Activated CD4-positive, CD25-positive, alpha-beta regulatory T cell treated with anti-CD3 and anti-CD28 coated beads, Interleukin-2, amount 50 U/mL, for 16 hours (primary cell): Measurements from ENCODE around the gene NSUN7.
"Not testable (repeated sequence)": the region's sequence is repeated elsewhere in the genome, so short reads cannot be mapped to it uniquely, and the experiment has no call there.

Experiments
- DNase-seq: peaks from one replicate; pipeline ENCODE4 v3.0.0-alpha.2; 2020; ENCODE audit warnings: low read depth, low spot score

NSUN7 gene

DNA sequence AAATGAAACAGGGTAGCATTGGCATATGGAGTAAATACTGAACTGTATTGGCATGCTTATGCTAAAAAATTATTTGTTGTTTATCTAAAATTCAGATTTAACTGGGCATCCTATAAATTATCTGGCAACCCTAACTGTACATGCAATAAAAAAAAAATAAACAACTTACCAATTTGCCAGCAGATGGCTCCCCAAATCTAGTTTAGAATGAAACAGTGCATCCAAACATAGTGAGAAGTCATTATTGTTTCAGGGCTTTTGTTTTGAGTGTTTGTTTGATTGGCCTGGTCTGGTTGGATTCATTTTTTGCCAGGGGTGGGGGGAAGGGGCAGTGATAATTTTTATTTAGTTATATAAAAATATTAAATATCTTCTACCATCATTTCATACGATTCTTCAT is 12.8 kb upstream of the NSUN7 start:
- no peak for DNase-seq

DNA sequence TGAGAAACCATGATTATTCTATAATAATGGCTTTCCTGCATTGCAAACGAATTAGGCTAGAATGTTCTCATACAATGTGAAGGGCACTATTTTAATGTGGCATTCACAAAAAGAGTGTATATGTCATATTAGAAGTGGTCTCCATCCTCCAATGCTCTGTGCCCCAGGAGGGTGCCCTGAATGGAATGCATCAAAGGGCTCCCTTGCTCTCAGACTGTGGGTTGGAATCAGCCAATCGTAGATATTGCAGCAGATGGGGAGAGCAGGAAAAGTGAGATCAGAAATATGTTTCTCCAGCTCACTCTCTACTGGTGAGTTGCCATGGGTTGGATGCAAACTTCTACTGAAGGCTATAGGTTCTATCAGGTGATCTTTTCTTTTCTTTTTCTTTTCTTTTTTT is 11.9 kb upstream of the NSUN7 start:
- DNase-seq, result no peak

DNA sequence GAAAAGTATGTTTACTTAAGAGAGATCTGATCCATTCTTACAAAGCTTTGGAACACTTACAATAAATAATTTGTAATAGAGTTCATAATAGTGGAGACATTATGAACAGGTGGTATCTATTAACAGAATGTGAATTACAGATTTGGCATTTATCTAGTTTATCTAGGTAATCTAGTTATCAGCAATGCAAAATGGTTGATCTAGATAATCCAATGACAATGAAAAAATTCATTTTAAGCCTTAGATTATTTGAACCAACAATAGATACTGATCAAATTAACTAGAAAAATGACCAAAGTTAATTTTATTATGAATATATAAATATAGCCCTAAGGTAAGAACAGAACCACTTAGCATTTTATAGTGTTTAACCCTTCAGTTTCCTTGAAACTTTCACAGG is 10.4 kb upstream of the NSUN7 start:
- no peak for DNase-seq

DNA sequence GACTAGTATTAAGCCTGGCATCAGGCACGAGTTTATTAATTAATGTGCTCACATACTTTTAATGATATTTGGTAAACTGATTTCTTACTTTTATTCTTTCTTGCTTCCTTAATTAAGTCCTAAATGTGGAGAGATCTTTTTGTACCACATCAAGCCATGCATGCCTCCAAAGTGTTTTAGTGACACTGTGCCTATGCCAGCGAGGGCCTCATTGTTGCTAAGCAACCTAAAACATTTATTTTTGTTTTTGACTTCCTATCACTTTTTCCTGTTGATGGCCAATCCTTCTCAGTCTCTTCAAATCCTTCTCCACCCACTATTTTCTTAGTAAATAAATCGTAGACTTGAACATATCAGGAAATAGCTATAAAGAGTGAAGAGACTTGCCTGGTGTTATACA is 5.5 kb upstream of the NSUN7 start:
- DNase-seq, result no peak

DNA sequence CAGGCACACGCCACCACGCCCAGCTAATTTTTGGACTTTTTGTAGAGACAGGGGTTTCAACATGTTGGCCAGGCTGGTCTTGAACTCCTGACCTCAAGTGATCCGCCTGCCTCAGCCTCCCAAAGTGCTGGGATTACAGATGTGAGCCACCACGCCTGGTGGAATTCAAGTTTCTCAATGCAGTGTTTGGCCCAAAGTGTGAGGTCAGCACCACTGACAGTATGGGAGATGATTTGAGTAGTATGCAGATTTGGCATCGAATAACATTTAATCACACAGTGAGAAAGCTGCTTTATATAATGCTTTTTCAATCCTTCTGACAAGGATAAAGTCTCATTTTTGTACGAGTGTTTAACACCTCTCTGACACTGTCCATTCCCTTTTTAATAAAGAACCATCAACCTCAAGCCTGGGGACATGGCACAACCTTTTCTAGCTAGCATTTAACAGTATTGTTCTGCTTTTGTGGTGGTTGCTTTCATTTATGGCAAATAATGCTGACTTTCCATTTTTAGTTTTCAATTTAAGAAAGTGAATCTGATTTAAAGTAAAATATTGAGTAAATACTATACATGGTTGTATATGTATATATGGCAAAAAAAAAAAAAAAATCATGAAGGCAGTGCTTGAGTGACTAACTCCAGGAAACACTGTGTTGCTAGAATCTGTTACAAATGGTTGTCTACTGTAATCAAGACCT is 4.3 kb upstream of the NSUN7 start:
- no peak for DNase-seq

DNA sequence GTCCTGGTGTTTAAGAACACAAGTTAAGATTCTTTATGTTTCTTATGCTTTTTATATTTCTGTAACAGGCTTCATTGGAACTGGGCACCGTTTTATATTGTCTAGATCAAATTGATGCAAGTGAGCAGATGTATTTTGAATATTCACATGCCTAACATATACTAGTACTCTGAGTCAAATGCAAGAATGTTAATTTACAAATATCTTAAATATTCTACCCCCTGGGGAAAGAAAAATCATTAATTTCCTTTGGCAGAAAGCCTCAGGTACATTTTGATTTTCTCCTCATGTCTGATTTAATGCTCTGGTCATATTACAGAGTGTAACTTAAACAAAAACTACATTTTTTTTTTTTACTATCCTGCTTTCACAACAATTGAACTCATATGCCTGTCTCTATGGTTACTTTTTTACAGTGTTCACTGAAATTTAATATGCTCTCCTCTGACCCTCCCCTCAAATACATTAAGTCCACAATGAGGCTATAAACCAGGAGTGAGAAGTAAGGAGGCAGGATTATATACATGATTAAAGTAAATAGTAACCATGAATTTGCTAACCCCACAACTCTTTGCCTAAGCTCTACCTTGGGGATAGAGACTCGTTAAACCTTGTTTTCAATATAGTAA is 2.4 kb upstream of the NSUN7 start:
- DNase-seq, result no peak

DNA sequence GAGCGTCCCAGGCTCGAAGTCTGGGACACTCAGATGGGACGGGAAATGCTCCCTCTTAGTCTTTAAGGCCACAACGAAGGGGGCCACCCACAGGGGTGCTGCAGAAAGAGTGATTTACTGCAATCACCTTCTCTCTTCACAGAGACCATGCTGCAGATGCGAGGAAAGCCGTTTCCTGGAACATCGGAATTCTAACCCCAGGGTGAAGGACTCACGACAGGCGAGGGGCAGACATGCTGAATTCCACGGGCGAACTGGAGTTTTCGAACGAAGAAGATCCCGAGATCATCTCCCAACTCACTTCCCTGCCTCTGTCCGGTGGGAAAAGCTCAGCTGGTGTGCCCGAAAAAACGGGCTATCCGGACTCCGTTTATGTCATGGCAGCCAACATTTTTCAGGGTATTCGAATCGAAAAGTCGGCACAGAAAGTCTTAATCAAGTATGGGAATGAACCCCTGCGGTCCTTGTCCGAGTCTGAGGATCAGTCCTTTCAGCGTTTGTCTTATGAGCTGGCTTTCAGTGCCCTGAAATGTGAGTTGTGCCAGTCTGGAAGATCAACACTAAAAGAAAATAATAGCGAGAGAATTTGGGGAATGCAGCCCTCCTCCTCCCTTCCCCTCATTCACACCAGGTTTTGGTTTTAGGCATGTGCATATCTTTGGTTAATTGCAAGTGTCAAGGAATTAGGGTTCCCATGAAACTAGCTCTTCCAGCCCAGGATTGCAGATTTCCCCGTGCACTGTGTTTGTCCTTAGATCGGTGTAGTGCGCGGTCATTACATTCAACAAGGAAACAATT is 905 bp downstream of the NSUN7 start:
- DNase-seq, result no peak

DNA sequence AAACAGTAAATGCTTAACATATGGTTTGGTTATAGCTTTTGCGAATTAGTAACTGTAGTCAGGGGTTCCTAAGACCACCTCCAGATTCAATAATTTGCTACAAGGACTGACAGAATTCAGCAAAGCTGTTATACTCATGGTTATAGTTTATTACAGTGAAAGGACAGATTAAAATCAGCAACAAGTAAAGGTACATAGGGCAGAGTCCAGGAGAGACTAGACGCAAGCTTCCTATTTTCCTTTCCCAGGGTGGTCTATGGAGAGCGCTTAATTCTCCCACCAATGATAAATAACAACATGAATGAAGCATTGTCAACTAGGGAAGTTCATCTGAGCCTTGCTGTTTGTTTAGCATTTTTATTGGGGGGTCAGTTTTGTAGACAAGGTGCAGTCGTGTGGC is 5.9 kb downstream of the NSUN7 start:
- DNase-seq, result no peak

DNA sequence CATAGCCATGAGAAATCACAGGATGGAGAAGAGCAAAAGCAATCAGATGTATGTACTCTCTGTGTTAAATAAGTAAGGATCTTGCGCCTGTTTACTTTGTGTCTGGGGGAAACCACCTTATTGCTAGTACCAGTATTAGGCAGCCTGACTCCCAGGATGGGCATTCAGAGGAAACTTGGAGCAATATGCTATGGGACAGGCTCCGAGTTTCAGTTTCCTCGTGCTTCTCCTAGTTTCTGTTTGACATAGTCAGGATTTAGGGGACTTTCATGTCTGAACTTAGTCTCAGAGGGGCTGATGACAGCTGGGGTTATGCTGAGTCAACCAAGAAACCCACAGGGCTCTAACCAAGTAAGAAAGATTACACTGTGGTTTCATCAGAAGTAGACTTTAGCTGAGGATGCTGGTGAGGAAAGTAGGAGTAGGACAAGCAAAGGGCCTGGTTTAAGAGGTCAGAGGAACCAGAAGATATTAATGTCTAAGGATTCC is 13.5 kb downstream of the NSUN7 start:
- DNase-seq, result no peak

DNA sequence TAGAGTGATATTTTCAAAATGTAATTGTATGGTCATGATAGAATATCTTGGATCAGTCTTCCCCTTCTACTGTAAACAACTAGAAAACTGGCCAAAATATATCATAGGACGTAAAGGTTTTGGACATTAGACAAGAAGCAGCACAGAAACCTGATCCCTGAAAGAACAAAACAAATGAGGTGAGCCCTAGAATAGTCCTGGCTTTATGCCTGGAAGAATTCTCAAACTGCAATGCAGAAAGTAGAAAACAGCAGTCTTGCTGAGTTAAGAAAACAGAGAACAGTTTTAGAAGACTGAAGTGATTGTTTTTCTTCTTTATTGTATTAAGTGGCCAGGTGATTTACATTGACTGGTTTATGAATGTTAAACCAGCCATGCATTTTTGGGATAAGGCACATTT is 19.5 kb downstream of the NSUN7 start:
- DNase-seq, result no peak

DNA sequence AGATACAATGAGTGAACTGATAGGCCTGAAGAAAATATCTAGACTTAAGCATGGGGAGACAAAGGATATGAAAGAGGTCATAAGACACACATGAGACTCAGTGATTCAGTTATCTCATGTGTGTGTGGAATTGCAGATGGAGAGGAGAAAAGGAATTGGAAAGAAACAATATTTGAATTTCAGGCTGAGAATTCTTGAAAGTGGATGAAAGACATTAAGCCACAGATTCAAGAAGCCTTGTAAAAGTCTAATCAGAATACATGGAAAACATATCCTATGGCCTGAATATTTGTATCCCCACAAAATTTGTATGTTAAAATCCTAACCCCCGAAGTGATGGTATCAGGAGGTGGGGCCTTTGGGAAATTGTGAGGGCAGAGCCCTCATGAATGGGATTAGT is 28.3 kb downstream of the NSUN7 start:
- no peak for DNase-seq

DNA sequence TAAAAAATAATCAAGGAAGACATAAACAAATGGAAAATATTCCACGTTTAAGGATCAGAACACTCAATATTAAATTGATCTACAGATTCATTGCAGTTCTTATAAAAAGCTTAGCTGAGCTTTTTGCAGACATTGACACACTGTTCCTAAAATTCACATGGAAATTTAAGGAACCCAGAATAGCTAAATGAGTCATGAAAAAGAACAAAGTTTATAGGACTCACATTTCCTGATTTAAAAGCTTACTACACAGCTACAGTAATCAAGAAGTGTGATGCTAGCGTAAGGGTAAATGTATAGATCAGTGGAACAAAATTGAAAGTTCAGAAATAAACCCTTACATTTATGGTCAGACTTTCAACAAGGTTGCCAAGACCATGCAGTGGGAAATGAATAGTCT is 33.1 kb downstream of the NSUN7 start:
- DNase-seq, result no peak

DNA sequence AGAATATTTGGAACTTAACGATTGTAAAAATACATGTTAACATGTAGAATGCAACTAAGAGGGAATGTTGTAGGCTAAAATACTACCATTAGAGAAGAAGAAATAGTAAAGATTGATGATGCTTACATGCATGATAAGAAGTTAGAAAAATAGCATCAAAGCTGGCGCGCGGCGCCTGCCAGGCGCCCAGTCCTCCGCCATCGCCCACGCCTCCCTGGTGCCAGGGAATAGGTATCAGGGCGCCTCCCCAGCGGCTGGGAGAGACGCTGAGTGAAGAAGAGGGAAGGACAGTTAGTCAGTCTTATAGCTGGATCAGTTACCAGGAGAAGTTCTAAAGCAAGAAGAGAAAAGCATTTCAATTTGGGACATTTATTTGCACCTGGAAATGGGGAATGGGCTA is 36.0 kb downstream of the NSUN7 start:
- no peak for DNase-seq

DNA sequence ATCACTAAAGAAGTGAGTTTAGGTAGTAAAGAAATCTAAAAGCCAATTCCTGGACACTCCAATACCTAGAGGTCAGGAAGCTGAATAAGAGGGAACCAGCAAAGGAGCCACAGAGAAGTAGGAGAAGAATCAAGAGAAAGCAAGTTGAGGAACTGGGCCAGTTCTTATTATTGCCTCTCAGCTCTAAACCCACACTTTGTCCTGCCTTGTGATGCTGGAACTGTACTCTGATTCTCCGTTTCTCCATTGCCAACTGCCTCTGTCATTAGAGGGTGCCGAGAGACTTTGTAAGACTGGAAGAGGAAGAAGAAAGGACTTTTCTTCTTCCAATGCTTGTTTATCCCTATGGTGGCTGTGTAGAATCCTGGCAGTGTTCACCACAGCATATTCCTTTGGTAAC is 38.6 kb downstream of the NSUN7 start:
- DNase-seq, result no peak

DNA sequence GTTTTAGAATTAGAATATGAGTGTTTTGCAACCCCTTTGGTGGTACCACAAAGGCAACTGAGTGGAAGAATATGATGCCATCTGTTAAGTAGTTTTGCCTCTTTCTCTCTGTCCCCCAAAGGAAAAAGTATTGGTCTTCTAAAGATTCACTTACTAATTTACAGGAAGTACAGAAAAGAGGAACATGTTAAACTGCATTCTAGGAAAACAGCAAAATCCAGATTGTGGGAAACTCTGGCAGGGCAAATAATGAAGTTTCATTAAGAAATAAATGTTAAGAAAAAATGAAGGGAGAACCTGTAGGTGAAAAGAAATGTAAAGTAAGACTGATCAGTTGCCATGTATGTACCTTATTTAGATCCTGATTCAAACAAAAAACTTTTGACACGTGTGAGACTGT is 39.3 kb downstream of the NSUN7 start:
- no peak for DNase-seq

DNA sequence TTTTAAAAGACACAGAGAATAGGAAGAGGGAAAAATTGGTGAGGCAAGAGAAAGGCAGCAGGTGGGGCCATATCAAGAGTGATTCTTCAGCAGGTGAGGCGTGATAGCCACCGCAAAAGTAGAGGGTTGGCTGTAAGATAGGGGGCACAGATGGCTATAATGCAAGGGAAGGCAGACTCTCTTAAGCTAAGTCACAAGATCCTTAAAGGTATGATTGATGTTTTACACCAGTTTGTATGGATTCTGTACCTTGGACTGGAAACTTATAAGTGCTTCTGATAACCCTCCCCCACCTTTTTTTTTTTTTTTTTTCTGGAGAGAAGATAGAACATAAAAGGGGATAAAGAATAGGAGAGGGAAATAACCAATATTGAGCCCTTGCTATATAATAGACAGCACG is 40.0 kb downstream of the NSUN7 start:
- no peak for DNase-seq

DNA sequence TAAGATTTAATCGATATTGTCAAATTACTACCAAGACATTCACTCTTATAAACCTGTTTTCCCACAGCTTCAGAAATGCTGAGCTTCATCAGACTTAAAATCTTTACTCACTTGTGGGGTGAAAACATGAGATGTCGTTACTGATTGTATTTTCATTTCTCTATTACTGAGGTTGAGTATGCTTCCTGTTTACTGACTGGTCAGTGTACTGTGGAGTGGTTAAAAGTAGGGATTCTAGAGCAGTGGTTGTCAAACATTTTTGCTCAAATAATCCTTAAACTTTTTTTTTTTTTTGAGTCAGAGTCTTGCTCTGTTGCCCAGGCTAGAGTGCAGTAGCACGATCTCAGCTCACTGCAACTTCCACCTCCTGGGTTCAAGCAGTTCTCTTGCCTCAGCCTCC is 50.3 kb downstream of the NSUN7 start:
- DNase-seq, result no peak

DNA sequence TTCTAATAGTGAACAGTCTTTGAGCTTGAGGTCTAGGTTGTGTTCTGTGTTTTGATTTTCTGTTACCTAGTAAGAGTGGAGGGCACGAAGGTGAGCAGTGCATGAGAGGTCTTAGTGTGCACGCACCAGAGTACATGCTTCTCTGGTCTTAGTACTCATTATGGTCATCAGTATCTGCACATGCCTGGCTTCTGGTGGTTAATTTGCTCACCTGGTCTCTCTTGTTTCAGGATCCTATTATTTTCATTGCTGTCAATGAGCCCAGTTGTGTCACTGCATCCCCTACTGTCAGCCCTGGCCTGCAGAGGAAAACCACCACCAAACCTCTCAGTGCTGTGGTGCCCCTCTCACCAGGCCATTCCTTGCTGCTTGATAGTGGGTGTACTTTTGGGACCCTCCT is 54.8 kb downstream of the NSUN7 start:
- DNase-seq, result no peak

DNA sequence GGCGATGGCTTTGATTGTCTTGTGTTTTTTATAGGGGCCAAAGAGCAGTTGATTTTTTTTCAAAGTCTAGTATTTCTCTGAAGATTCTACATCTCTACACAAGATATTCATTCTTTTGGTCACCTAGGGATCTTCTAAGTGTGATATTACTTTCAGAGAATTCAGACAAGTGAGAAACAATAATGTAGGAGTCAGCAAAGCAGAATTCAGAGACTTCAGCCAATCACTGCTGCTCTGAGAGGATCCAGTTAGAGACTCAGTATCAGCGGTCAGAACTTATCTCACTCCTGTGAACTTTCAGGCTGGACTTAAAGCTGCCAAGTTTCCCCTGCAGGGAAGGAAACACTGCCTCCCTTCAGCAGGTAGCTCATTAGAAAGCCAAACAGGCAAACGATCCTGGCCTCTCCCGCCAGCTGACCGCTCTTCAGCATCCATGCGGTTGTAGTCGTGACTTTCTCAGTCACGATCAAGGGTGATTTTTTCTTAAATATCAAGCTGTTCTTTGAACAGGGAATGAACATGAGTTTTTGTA is 59.2 kb downstream of the NSUN7 start:
- DNase-seq, result no peak

DNA sequence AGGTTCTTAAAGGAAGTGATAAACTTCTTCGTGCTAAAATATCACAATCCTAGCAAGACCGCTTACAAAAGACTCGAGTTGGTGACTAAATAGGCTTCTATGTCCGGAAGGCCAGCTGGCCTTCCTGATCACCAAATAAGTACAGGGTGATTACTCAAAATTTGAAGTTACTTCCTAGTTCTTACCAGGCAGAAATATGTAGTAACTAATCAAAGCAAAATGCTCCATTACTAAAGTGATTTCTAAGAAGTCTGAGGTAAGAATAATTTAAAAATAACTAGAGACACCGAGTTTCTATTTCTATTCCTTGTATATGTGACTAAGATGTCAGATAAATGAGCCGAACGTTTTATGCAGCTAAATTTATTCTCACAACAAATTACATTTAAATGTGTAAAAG is 62.2 kb downstream of the NSUN7 start:
- no peak for DNase-seq

DNA sequence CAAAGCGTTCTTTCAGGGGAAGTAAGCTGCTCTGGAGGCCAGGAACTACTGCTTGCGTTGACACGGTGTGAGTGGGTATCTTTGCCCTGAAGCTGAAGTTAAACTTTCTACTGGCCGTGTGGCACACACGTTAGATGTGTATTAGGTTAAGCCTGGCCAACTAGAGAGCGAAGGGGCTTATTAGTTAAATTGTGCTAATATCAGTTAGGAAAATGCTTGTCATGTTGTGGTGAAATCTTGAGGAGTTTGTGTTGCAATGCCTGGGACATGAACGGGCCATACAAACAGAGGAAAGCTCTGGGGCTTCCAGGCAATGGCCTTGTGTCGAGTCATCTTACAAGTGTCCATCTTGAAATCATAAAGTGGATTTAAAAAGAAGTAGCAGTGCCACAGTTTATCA is 62.6 kb downstream of the NSUN7 start:
- DNase-seq, result no peak

DNA sequence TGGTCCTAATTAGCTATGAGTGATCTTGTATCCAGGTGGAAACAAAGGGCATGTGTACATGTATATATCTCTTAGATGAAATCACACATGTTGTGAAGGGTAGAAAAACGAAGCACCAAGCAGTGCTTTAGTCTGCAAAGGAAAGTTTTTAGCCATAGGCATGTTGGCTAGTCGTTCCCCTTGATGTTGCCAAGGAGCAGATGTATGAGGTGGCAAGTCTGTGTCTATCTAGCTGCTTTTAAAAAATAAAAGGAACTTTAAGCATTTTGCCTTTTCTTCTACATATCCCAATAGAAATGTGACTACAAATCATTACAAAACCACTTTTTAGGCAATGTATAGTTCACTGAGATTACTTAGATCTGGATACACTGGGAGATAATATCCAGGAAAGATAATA is 63.1 kb downstream of the NSUN7 start:
- DNase-seq, result no peak

DNA sequence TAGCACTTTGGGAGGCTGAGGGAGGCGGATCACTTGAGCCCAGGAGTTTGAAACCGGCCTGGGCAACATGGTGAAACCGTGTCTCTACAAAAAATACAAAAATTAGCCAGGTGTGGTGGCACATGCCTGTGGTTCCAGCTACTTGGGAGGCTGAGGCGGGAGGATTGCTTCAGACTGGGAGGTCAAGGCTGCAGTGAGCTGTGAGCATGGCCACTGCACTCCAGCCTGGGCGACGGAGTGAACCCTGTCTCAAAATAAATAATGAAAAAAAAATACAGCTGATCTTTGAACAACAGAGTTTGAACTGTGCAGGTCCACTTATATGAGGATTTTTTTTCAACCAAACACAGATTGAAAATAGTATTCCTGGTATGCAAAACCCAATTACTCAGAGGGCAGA is 67.4 kb downstream of the NSUN7 start:
- DNase-seq, result not testable (repeated sequence)
